GM21447 (cell line): ENCODE results near the gene SLC22A17.

Source experiments
- ATAC-seq: cut with Tn5 transposase; IDR thresholded peaks from one replicate; pipeline ENCODE4 v1.9.1; 2021; ENCODE audit not compliant: unreplicated experiment

Gene SLC22A17

DNA sequence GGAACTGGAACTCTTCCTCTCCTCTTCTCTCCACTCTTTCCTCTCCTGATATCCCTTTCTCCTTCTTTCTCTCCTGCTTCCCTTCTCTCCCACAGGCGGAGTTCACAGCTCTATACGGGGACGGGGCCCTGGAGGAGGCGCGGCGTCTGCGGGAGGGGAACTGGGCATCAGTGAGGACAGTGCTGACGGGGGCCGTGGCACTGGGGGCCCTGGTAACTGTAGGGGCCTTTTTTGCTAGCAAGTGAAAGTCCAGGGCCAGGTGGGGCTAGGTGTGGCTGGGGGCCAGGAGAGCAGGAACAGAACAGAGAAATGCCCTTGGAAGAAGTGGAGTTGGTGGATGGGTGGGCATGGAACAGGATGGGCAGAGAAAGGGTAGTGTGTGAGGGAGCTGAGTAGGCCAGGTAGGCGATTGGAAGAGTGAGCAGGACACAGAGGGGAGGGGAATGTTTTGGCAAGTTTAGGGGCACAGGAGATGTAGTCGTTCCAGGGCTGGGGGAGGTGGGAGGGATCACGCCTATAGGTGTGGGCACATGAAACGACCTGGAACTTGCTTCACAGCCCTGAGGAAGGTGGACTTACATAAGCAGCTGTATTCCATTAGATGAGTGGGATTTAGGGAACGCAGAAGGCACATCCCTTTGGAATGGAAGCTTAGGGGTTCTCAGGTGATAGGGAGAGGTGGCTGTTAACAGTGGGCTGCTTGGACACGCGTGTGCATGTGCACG is 43.8 kb downstream of the SLC22A17 start:
- no peak for ATAC-seq

- ATAC-seq, result no peak
Observed at GRCh38 chr14:23307687-23308644, 44.7 kb downstream of the SLC22A17 start.

DNA sequence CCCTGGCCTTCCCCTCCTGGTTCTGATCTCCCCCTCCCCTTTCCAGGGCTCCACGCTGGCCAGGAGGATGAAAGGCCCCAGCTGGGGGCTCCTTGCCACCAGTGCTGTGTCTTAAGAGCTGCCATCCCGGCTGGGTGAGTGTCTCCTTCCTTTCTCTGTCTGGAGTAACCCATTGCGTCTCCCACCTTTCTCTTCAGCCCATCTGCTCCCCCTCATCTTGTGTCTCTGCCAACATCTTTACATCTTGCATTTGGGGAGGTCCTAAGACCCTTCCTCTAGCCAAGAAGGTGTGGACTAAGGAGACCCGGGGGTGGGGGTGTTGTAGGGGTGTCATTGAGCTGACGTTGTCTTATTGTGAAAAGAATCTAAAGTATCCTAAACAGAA is 45.5 kb downstream of the SLC22A17 start:
- ATAC-seq, result no peak

GRCh38 chr14:23306412-23307145 is 46.1 kb downstream of the SLC22A17 start, which contains the start of gene BCL2L2:
TSS of gene BCL2L2 (plus strand) at chr14:23306833. CDS start at chr14:23307768, 935 bp downstream.
- ATAC-seq, result no peak

DNA sequence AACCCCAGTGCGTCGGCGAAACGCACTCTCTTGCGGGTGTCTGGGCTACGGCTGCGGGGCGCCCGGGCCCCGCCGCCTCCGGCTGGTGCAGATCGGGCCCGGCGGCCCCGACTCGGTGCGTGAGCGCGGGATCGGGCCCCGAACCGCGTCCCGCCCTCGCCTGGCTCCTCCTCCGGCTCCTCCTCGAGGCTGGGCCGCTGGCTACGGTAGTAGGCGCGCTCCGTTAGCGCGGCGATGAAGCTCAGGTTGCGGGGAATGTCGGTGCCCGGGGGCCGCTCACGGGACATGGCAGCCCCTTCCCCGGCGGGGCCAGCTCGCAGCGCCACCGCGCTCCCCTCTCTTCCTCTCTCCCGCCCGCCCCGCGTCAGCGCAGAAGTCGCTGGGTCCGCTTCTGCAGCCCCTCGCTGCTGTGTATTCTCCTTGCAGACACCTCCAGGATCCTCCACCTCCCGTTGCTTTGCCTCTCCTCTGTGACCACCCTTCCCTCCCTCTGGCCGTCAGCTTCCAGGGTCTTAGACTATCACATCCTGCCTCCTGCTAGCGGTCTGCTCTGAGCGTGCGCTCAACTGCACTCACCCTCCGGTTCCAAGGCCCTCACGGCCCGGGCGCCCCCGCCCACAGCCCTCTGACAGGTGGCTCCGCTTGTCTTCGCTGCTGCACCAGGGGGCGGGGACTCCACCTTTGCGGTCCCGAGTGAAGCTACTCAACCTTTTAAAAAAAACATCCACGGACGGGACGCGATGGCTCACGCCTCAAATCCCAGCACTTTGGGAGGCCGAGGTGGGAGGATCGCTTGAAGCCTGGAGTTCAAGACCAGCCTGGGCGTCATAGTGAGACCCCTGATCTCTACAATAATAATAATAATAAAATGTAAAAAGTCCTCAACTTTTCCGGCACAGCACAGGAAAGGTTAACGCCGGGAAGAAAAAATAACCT is 50.1 kb downstream of the SLC22A17 start, which contains the start of gene PPP1R3E:
Gene PPP1R3E, minus strand, starts transcription at position 570 of the 936 bp plus-strand sequence. Its CDS starts 283 bp downstream, at position 287.
- peak; percentile 34 for ATAC-seq

DNA sequence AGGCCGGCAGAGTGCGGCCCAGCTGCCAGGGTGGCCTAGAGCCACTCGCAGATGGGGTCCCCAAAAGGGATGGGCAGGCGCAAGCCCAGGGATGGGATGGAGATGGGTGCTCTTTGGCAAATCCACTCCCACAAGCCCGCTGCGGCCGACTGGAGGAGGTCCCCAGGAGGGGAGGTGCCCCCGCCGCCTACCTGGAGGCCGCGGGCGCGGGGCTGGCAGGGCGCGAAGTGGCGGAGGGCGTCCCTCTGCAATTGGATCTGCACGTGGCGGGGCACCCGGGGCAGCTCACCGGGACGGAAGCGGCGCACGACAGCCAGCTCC is 50.8 kb downstream of the SLC22A17 start:
- peak; percentile 9 for ATAC-seq

- peak; percentile 76 for ATAC-seq
Observed at GRCh38 chr14:23301288-23301968, 51.3 kb downstream of the SLC22A17 start.

DNA sequence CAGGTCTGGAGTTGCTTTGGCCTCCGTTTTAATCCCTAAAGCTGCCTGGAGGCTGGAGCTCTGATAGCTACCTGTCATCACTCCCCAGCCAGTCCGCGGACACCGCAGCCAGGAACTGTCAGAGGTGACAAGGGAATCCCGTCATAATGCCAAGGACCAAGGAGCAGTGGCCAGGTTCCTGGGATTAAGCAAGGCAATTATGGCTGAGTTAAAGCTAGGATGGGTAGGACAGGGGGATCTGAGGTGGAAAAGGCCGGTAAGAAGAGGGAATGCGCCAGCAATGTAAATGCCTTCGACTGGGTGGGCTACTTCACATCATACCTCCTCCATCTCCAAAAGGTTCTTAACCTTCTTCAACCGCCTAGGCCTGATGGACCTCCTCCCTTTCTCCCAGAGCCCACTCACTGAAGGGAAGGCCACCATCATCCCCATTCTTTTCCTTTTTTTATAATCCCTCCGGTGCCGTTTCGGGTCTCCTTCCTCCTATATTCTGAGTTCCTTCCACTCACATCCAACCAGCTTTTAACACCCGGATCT is 51.9 kb downstream of the SLC22A17 start:
- ATAC-seq, result no peak

GRCh38 chr14:23299986-23300686 is 52.6 kb downstream of the SLC22A17 start:
- ATAC-seq, result no peak

DNA sequence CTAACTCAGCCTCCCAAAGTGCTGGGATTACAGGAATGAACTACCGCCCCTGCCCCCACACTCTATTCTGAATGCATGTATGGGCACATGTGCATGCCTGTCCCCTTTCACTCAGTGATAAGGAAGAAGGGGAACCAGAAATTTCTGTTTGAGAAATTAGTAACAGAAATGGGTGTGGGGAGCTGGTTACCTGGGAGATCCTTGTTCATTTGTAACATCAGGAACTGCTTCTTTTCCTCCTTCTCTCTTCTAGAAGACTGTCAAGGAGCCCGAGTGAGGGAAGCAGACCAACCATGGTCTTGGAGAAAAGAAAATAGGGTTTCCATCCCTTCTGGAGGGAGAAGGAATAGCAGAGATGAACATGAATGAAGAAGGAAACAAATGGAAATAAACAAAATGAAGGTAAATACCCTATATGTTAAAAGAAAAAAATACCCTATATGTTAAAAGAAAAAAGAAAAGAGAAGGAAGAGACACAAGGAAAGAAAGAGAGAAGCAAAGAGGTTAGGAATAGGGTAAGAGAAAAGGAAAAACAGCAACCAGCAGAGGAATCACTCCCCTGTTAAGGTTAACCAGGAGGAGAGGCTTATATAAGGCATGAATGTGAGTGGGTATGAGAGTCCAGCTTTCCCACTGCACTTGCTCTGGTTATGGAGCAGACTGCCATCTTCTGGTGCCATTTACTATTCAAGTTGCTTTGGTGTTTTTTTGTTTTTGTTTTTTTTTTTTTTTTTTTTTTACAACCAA is 53.3 kb downstream of the SLC22A17 start:
- ATAC-seq, result no peak

DNA sequence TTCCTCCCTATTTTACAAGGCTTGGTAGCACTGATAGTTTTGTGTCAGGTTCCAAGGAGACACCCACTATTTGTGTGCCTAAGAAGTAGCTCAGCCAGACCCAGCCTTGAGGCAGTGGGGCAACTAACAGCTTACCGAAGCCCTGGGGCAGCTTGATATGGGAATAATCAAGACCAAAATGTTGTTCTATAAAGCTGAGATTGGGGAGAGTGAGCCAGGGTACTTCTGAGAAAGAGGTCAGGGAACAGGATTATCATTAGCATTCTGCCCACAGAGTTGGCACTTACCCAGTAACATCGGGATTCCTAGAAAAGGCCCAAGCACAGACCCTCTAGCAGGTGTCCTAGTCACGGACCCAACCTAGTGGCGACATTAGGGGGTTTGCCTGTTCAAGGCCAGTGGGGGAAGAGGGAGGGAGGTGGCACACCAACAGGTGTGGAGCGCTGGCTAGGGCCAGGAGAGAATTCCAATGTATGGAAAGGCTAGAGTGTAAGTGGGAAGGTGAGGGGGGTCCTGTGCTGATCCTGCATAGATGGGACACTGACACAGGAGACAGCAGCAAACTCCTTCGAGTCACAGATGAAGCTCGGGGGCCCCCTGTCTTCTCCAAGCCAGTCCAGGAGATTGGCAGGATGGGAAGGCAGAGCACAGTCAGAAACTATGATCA is 54.9 kb downstream of the SLC22A17 start:
- ATAC-seq, result no peak

GRCh38 chr14:23297096-23297495 is 55.6 kb downstream of the SLC22A17 start:
- ATAC-seq, result no peak
